Gastrocnemius medialis (tissue), 4 donors: Measurements from ENCODE around the gene ZSWIM4.

Experiments used
- CTCF ChIP-seq, 5 experiments: fragments of 450-650 bp in 3 of 5; fragments of 200-600 bp in 2 of 5; sonication (generic) in 2 of 5; IDR thresholded peaks in 4 of 5; conservative IDR thresholded peaks in 1 of 5; 1 replicate in 4 of 5; 2 replicates in 1 of 5; pipeline ENCODE4 v1.5.1; 2016 to 2019; ENCODE audit warnings: antibody characterized with exemption in 5 of 5, mild to moderate bottlenecking in 3 of 5, moderate library complexity in 3 of 5
- POLR2A ChIP-seq, 2 donors: fragments of 450-650 bp; IDR thresholded peaks; one replicate each; pipeline ENCODE4 v1.6.1; 2017; ENCODE audit warnings: antibody characterized with exemption in 2 of 2, mild to moderate bottlenecking in 2 of 2, moderate library complexity in 2 of 2

- TF ChIP-seq CTCF (IDR thresholded peaks at IDR 0.05 in 4 of 5, conservative IDR thresholded peaks at IDR 0.05 in 1 of 5) (no peak), POLR2A (IDR thresholded peaks at IDR 0.05) (no peak)
These were observed 77.6 kb downstream of the ZSWIM4 start for GRCh38 chr19:13872695-13873389.
